ENCODE measurements around the gene ANKRD33. TPM values are rescaled to one million over a fixed set of nuclear protein-coding genes. Genes with fewer than 3 reads are reported as not detected.

ANKRD33 gene
- total and polyA plus RNA-seq, 2 of the 8 experiments (the other 6 are each of a cell fraction or from before 2014, with no cell fraction given) = 0.41 to 0.53 TPM

- Histone ChIP-seq H3K23me2 (ENCODE audit: low read depth, low read length) (no peaks in the 10 kb centered on the region), H4K5ac (ENCODE audit: insufficient read length, low read depth, low read length) (no peak overlapping the region), H3K23ac (ENCODE audit: insufficient read length) (no peak overlapping the region), H4K91ac (replicated peaks; ENCODE audit: insufficient read length, low read length) (no peak overlapping the region), H3K79me1 (ENCODE audit: low read depth, low read length) (no peaks in the 10 kb centered on the region), H3K9ac (replicated peaks in 1 of 4; ENCODE audit: extremely low read depth in 1 of 4, low read depth in 3 of 4, low read length in 3 of 4) (no peak overlapping the region), H3K4ac (replicated peaks; ENCODE audit: insufficient read length, low read depth, low read length) (no peak overlapping the region), H4K20me1 (replicated peaks in 1 of 2; ENCODE audit: control insufficient read depth in 1 of 2, insufficient read depth in 2 of 2, low read length in 2 of 2) (peaks cover 0 to 2% of the 10 kb centered on the region in 2 experiments), H3K27ac (ENCODE audit: low read depth, low read length) (no peak overlapping the region), H2BK12ac (ENCODE audit: low read depth, low read length) (no peak overlapping the region), H3K27me3 (replicated peaks in 1 of 4; ENCODE audit: control insufficient read depth in 3 of 4, extremely low read depth in 1 of 4, insufficient read depth in 3 of 4, low read length in 3 of 4) (no peaks in the 10 kb centered on the region), H2BK15ac (ENCODE audit: low read length) (no peak overlapping the region), H4K8ac (ENCODE audit: extremely low read depth, insufficient read depth, low read length) (no peak overlapping the region), H2AFZ (ENCODE audit: low read length) (no peak overlapping the region), H3K9me3 (ENCODE audit: insufficient read depth in 2 of 2, low read depth in 1 of 2, low read length in 1 of 2) (no peaks in the 10 kb centered on the region), H3K4me1 (replicated peaks in 1 of 4; ENCODE audit: control insufficient read depth in 3 of 4, insufficient read depth in 4 of 4, low read length in 3 of 4) (no peaks in the 10 kb centered on the region), H3K4me2 (ENCODE audit: insufficient read depth in 1 of 2, low read depth in 2 of 2, low read length in 2 of 2) (no peak overlapping the region), H3K4me3 (ENCODE audit: extremely low read depth in 1 of 4, insufficient read depth in 2 of 4, low read depth in 3 of 4, low read length in 4 of 4) (no peak overlapping the region), H2BK5ac (ENCODE audit: low read depth, low read length) (no peak overlapping the region), H2BK20ac (ENCODE audit: low read length) (no peak overlapping the region), H3K18ac (ENCODE audit: extremely low read depth, low read length) (no peak overlapping the region), H3K14ac (ENCODE audit: insufficient read length) (no peak overlapping the region), H2AK5ac (ENCODE audit: low read depth, low read length) (no peak overlapping the region), H3K79me2 (ENCODE audit: control insufficient read depth in 1 of 2, insufficient read depth in 2 of 2, low read length in 2 of 2) (no peaks in the 10 kb centered on the region), H3K36me3 (ENCODE audit: control insufficient read depth in 2 of 4, insufficient read depth in 4 of 4, low read length in 3 of 4) (no peaks in the 10 kb centered on the region; a peak in 1 of 8 replicates), H3K56ac (replicated peaks; ENCODE audit: insufficient read length, low read depth, low read length) (no peak overlapping the region), H2BK120ac (replicated peaks; ENCODE audit: low read depth, low read length) (no peak overlapping the region)
- DNase-seq (ENCODE audit: low read depth in 1 of 2, low spot score in 2 of 2) = no peak
- POLR2A ChIA-PET (ENCODE audit: partially characterized antibody) = interaction anchor here (0.6 kb wide), 1 partner anchor 348 kb away, joined by 3 read pairs; no protein-coding TSS in a partner anchor
- WGBS, 2 experiments (ENCODE audit: extremely low coverage in 1 of 2, insufficient coverage in 1 of 2, insufficient read length in 1 of 2, insufficient replicate concordance in 2 of 2, low coverage in 1 of 2, low lambda C conversion rate in 2 of 2, missing lambda C conversion rate in 1 of 2) = 87% methylated on average over 2 of the region's 2 CpGs; no CpG with 5 or more reads in 1 of the 2 experiments
- no peak for TF ChIP-seq TEAD4 (IDR thresholded peaks at IDR 0.05; ENCODE audit: low read depth, low read length)
- TF ChIP-seq CHD2 (IDR thresholded peaks at IDR 0.05; ENCODE audit: low read length) = no peak
- no peak for TF ChIP-seq GABPA (IDR thresholded peaks at IDR 0.05; ENCODE audit: borderline replicate concordance, insufficient read depth, low read length)
- TF ChIP-seq ATF2 (IDR thresholded peaks at IDR 0.05; ENCODE audit: low read length) = no peak
- TF ChIP-seq RAD21 (IDR thresholded peaks at IDR 0.05 in 1 of 2, conservative IDR thresholded peaks at IDR 0.05 in 1 of 2; ENCODE audit: low read depth in 2 of 2, low read length in 2 of 2) = no peak
- TF ChIP-seq RFX5 (IDR thresholded peaks at IDR 0.05; ENCODE audit: borderline replicate concordance, low read depth, low read length) = no peak
- no peak for TF ChIP-seq SAP30 (IDR thresholded peaks at IDR 0.05; ENCODE audit: insufficient read depth, insufficient replicate concordance, low read length)
- TF ChIP-seq CREB1 (IDR thresholded peaks at IDR 0.05) = no peak
- TF ChIP-seq KDM4A (IDR thresholded peaks at IDR 0.05; ENCODE audit: low read depth, low read length, severe bottlenecking) = no peak
- TF ChIP-seq HDAC6 (IDR thresholded peaks at IDR 0.05; ENCODE audit: low read depth, low read length) = no peak
- no peak for TF ChIP-seq ASH2L (IDR thresholded peaks at IDR 0.05; ENCODE audit: low read length)
- FAIRE-seq = no peak
- CTCF ChIA-PET (ENCODE audit: partially characterized antibody) = interaction anchor here (0.8 to 10.9 kb wide), 10 partner anchors 9 to 106 kb away, joined by 3 to 140 read pairs (median 4); partner anchors contain the start of gene ANKRD33
These were observed 10.6 kb downstream of the ANKRD33 start for GRCh38 chr12:51898506-51898905.

All from H1 (cell line).